ENCODE results near the gene AVL9.
"Not testable (repeated sequence)": the region's sequence is repeated elsewhere in the genome, so short reads cannot be mapped to it uniquely, and the experiment has no call there.

The AVL9 gene

DNA sequence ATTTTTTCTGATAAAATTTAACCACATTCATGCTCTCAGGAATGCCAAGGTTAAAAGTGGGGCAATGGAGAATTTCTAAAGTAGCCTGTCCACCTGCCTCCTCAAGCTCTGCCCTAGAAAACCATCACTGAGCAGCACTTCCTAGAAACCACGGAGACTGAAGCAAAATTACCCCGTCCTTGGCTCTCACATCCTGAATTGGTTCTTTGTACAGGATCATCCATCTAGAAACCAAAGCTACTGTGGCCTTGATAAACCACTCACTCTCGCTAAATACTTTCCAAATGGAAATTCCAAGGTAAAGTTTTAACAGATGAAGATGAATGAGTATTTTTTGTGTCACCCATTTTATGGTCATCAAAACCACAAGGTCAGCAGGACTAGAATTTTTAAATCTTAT is 96.6 kb downstream of the AVL9 start:
- no peak for DNase-seq (ENCODE audit: low spot score)

DNA sequence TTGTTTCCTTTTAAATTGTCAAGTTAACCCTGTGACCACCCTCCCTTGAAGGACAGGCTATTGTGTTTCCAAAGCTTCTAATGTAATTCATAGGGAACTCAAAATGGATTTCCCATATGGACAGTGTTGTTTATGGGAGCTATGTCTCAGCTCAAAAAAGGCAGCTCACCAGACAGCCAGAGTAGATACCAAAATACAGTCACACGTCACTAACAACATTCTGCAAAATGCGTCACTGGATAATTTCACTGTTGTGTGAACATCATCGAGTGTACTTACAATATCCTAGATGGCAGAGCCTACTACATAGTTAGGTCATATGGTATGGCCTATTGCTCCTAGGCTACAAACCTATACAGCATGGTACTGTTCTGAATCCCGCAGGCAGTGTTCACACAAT is 97.4 kb downstream of the AVL9 start:
- no peak for DNase-seq (ENCODE audit: low spot score)

DNA sequence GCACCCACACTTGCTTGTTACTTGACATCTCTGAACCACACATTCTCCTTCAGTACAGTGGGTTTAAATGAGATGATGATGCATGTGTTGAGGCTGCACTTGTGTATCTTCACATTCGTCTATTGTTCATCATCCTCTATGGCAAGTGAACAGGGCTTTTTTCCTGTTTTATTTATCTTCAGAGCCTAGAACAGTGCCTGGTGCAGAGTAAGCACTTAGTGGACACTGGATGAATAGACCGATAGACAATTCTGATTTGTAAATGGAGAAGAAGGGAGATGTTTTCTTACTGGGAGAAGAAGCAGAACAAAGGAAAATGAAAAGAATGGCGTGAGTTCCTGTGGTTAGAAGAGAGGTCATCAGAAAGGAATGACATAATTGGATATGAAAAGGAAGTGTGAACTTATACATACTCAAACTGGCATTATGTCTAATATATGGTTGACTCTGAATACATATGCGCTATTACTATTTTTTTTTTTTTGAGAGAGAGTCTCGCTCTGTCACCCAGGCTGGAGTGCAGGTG is 99.7 kb downstream of the AVL9 start:
- no peak for DNase-seq (ENCODE audit: low spot score)

DNA sequence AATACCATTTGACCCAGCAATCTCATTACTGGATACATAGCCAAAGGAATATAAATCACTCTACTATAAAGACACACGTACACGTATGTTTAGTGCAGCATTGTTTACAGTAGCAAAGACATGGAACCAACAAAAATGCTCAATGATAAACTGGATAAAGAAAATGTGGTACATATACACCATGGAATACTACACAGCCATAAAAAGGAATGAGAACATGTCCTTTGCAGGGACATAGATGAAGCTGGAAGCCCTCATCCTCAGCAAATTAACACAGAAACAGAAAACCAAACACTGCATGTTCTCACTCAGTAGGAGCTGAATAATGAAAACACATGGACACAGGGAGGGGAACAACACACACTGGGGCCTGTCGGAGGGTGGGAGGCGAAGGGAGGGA is 105.9 kb downstream of the AVL9 start:
- not testable (repeated sequence) for DNase-seq (ENCODE audit: low spot score)

DNA sequence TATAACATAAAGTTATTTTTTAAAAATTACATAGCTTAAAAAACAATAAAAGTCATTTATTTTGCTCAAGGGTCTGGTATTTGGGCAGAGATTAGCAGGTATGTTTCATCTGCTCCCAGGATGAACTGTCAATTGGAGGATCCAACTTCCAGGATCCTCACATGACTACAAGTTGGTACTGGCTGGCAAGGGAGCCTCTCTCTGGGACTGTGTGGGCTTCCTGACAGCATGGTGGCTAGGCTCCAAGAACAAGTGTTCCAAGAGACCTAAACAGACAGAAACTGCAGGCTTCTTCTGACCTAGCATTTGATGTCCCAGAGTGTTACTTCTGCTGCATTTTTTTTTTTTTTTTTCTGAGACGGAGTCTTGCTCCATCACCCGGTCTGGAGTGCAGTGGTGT is 107.2 kb downstream of the AVL9 start:
- DNase-seq (ENCODE audit: low spot score), result no peak

DNA sequence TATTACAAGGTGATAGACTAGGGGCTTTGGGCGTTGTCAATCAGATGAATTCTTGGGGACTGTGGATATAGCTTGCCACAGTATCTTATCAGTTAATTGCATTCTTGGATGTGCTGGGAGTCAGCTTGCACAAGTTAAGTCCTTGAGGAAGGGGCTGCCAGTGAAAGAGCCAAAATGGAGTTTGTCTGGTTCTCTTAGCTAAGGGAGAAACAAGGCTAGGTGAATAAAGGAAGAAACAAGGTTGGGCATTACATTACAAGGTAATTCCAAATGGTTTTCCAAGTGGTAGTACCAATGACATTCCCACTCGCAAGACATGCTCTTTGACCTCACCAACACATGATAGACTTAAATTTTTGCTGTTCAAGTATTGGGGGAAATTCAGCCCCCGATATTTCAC is 108.2 kb downstream of the AVL9 start:
- not testable (repeated sequence) for DNase-seq (ENCODE audit: low spot score)

DNA sequence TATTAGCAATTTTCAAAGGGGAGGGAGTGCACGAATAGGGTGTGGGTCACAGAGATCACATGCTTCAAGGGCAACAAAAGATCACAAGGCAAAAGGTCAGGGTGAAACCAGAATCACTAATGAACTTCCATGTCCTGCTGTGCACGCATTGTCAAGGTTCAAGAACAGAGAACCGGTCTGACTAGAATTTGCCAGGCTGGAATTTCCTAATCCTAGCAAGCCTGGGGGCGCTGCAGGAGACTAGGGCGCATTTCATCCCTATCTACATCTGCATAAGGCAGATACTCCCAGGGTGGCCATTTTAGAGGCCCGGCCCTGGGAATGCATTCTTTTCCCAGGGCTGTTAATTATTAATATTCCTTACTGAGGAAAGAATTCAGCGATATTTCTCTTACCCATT is 108.8 kb downstream of the AVL9 start:
- DNase-seq (ENCODE audit: low spot score), result not testable (repeated sequence)

DNA sequence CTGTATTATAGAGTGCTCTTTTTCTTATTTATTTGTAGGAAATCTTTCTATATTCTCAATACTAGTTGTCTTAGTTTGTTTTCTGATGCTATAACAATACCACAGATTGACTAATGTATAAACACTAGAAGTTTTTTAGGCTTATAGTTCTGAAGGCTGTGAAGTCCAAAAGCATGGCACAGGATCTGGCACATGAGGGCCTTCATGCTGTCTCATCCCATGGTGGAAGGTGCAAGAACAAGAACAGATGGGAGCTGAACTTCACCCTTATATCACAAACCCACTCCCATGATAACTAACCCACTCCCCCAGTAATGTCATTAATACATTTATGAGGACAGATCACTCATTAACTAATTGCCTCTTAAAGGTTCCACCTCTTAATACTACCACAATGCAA is 109.7 kb downstream of the AVL9 start:
- no peak for DNase-seq (ENCODE audit: low spot score)

DNA sequence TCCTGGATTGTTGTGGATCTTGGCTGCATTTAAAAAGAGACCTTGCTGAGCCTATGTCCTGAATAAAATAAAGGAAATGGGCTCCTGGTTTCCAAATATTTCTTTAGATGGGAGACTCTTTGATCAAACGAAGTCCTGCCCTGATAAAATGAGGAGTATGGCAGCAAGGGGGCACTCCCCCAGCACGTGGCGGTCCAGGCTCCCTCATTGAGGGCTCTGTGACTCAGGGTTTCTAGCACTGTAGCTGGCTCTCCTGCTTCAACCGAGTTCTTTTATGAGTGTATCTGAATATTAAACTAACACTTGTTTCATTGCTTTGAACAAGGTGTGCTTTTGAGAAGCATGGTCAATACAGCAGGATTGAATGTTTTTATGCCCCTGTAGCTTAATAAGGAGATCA is 114.2 kb downstream of the AVL9 start:
- no peak for DNase-seq (ENCODE audit: low spot score)

DNA sequence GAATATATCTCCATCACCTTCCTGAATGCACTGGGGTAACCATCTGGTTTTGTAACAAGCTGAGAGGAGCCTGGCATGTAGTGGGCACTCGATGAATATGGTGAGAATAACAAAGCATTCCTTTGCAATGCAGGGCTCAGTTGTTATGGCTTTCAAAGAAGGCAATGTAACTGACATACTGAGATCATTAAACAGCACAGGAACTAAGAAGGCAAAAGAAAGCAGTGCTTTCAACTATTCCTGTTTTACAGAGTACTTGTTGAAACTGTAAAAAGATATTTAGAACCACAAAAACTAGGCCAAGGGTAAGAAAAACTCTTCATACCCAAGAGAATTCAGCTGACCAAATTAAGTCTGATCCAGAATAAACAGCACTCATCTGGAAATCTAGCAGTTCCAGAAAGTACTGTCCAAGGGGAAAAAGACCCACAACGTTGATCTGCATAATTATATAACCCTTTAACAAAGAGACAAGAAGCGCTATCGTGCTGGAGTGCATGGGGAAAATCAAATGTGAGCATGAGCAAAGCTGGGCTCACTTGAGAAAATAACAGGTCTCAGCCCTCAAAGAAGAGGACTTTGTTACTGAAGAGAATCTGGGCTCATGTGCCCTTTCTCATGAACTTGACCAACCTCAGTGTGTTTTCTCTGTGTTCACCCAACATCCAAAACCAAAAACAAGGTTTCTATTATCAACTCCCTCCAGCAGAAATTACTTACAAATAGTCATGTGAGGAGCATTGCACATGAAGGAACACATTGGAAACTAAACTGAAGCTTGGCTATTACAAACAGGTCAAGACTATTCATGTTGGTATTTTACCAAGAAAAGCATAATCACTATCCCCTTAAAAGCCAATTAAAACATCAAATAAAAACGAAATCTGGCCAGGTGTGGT is 116.2 kb downstream of the AVL9 start:
- DNase-seq (ENCODE audit: low spot score), result peak; percentile 33

DNA sequence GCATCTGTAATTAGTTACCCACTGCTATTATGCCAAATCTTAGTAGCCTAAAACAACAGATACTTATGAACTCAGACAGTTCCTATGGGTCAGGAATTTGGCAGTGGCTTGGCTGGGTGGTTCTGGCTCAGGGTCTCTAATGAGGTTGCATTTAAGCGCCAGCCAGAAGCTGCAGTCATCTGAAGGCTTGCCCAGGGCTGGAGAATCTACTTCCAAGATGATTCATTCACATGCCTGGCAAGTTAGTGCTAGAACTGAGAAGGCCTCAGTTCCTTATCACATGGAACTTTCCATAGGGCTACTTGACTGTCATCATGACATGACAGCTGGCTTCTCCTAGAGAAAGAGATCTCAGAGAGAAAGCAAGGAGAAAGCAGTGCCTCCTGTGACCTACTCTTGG is 121.3 kb downstream of the AVL9 start:
- peak; percentile 77 for DNase-seq (ENCODE audit: low spot score)

DNA sequence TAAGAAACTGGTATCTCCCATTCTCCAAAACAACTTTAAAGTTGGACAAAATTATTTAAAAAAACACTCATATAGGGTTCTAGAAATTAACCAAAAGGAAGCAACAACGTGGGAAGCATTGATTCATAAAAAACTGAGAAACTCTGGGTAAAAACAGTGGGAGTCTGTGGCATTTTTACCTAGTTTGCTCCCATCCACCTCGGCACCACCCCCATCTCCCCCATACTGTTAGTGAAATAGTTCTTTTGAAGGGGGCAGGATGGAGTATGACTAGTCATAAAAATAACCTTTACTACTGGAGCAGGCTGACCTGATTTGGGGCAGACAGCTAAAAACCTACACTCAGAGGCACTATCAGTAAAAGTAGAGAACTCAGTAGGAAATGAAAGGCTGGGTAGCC is 123.2 kb downstream of the AVL9 start:
- no peak for DNase-seq (ENCODE audit: low spot score)

DNA sequence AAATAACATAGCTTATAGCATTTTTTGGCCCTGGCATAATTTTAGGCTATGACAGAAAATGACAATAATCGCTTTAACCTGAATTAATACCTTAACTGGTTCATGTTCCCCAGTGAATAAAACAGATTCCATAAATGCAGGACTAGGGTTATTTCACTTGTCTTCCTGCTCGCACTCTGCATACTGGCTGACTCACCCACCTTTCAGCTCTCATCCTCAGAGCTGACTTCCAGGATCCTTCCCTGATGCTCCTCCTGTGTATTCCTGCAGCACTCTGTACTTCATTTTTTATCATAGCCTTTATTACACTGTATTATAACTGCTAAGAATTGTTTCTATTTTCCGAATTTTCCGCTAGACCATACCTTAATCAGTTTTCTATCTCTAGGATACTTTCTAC is 123.7 kb downstream of the AVL9 start:
- DNase-seq (ENCODE audit: low spot score), result no peak

DNA sequence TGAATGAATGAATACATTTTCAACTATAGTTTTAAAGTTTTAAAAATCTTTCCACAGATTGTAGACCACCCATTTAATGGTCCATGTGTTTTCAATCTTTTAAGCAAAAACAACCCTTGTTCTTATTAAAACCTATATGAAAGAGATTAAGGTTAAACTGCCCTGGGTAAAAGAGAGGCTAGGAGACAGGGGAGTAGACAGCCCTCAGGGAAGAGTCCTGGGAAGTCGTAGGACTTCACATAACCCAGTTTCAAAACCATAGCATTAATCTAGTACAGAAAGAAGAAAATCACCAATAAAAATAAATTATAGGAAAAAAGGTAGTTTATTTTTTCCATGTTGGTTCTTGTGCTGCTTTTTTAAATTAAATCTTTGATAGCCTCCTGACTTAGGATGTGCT is 124.1 kb downstream of the AVL9 start:
- not testable (repeated sequence) for DNase-seq (ENCODE audit: low spot score)

DNA sequence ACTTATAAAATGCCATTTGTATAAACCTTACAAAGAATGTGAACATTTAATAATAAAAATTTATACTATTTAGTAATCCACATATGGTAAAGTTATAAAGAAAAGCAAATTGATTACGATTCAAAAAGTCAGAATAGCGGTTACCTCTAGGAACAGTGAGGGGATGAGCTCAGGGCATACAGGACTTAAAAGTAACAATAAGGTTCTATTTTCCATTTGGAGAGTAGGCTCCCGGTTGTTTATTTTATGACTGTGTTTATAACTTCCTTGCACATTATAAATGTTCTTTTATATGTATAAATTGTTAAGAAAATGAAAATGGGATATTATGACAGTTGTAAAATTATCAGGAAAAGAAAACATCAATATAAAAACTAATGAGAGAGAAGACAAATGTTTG is 135.7 kb downstream of the AVL9 start:
- DNase-seq (ENCODE audit: low spot score), result no peak

DNA sequence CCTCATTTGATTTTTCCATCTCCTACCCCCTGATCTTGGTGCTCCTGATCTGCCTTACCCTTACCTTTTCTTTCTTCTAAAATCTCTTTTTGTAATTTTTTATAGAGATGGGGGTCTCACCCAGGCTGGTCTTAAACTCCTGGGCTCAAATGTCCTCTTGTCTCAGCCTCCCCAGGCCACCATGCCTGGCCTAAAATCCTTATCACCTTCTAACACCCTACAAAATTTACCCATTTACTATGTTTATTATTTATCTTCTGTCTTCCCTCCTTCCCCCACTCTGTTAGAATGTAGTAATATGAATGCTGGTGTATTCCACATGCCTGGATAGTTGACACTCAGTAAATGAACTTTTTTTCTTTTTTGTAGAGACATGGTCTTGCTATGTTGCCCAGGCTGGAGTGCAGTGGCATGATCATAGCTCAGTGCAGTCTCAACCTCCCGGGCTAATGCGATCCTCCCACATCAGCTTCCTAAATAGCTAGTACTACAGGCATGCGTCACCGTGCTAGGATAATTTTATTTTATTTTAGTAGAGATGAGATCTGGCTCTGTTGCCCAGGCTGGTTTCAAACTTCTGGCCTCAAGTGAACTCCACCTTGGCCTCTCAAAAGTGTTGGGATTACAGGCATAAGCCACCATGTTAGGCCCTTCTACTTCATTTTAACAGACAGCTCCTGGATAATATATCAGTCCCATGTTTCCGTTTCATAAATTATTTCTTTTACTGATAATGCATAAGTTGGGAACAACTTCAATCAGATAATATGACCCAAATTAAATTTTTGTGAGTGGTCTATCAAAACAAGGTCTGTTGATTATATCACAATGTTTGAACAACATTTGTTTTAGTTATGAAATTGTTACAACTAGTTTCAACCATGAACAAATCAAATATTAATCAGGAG is 136.6 kb downstream of the AVL9 start:
- DNase-seq (ENCODE audit: low spot score), result not testable (repeated sequence)

DNA sequence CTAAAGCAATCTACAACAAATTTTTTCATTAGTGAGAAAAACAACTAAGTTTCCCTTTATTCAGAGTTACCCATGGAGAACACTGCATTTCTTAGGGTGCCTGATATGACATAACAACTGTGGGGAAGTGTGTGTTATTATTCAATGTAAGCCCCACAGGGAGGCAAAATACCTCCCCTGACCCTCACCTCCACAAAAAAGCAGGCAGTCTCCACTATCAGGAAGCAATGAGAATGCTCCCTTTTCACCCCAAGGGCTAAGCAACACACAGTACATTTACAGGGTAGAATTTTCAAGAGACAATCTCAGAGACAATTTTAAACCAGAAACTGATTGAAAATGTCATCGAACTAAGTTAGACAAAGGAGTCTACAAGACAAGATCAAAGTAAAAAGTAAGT is 138.2 kb downstream of the AVL9 start:
- not testable (repeated sequence) for DNase-seq (ENCODE audit: low spot score)

DNA sequence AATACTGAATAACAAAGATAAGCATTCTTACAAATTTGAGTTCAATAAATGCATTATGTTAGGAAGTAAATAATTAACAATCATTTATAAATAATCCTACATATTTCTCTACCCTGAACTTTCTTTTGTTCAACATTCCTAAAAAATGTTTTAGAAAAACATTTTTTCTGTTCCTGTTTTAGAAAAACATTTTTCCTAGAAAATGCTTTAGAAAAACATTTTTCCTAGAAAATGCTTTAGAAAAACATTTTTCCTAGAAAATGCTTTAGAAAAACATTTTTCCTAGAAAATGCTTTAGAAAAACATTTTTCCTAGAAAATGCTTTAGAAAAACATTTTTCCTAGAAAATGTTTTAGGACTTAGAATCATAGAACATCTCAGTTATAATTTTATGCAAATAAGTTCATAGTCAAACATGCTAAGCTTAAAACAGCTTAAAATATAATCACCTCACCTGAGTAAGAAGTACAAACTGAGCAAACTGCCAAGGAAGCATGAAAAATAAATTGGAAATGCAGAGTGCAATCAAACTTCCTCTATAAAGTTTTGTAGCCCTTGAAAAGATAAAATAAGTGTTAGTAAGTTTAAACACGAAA is 139.6 kb downstream of the AVL9 start:
- DNase-seq (ENCODE audit: low spot score), result not testable (repeated sequence)

DNA sequence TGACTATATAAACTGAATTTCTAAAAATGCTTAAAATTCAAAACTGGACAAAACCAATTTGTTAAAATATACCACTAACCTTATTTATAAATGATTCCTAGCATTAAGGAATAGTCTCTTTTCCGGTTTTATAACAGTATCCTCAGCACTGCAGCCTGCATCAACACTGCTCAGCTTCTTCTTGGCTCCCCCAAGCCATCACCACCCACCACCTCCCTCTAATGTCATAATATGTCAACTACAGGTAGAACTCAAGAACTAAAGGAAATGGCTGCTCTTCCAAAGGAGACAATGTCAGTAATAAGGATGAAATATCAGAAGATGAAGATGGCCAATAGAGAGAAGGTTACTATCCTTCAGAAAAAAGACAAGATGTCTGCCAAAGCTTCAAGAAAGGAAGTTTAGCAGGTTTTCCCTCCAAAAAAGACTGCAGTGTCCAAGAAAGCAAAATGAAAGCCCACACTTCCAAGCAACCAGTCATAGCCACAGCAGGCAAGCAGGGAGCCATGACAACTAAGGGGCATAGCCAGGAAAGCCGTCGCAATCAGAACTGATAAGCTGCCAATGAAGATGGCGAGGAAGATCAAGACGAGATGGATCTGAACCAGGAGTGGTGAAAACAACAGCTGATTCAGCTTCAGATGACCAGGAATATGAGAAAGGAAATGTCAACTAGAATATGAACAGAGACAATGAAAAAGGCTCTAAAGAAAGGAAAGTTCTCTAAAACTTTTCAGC is 141.6 kb downstream of the AVL9 start:
- not testable (repeated sequence) for DNase-seq (ENCODE audit: low spot score)

DNA sequence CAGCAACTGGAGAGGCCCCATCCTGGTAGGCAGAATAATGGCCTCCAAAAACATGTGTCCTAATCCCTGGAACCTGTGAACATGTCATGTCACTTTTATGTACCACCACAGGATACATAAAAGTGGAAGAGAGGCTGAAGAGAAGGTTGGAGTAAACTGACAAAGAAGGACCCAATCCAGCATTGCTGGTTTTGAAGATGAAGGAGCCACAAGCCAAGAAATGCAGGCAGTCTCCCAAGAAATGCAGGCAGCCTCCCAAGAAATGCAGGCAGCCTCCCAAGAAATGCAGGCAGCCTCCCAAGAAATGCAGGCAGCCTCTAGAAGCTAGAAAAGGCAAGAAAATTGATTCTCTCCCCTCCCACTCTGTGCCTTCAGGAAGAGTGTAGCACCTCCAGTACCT is 142.3 kb downstream of the AVL9 start:
- not testable (repeated sequence) for DNase-seq (ENCODE audit: low spot score)

Measured in AG20443 (cell line).